Thyroid gland (tissue), 4 donors: ENCODE data around the gene WDR6.

Experiments
- POLR2A ChIP-seq, 2 donors: fragments of 450-650 bp; IDR thresholded peaks; one replicate each; pipeline ENCODE4 v1.6.1; 2017; ENCODE audit warnings: antibody characterized with exemption in 2 of 2, mild to moderate bottlenecking in 2 of 2, moderate library complexity in 1 of 2
- TF ChIP-seq, protein P1 (sequence below), 6 experiments: fragments of 200-600 bp in 3 of 6; fragments of 450-650 bp in 3 of 6; sonication (generic) in 3 of 6; IDR thresholded peaks; one replicate each; pipeline ENCODE4 v1.5.1; 2016 to 2019; ENCODE audit warnings: antibody characterized with exemption in 6 of 6, mild to moderate bottlenecking in 2 of 6, inconsistent platforms in 1 of 6, moderate library complexity in 1 of 6

DNA sequence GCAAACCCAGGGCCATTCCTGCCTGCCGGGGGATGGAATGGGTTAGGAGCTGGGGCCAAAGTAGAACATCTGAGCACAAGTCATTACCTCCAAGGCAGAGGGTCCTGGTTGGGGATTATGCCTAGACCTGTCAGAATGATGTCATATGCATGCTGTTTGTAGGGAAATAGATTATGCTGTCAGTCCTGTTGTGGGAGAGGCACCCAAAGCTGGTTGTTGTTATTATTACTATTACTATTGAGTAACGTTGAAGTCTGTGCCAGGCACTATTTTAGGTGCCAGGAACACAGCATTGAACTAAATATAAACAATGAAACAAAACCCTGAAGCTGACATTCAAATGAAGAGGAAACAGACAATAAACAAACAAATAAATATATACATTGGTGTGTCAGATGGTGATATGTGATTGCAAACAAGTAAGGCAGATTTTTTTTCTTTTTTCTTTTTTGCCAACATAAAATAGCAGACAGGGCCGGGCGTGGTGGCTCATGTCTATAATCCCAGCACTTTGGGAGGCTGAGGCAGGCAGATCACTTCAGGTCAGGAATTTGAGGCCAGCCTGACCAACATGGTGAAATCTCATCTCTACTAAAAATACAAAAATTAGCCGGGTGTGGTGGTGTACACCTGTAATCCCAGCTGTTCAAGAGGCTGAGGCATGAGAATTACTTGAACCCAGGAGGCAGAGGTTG is 15.2 kb upstream of the WDR6 start:
- TF ChIP-seq, protein P1, sequence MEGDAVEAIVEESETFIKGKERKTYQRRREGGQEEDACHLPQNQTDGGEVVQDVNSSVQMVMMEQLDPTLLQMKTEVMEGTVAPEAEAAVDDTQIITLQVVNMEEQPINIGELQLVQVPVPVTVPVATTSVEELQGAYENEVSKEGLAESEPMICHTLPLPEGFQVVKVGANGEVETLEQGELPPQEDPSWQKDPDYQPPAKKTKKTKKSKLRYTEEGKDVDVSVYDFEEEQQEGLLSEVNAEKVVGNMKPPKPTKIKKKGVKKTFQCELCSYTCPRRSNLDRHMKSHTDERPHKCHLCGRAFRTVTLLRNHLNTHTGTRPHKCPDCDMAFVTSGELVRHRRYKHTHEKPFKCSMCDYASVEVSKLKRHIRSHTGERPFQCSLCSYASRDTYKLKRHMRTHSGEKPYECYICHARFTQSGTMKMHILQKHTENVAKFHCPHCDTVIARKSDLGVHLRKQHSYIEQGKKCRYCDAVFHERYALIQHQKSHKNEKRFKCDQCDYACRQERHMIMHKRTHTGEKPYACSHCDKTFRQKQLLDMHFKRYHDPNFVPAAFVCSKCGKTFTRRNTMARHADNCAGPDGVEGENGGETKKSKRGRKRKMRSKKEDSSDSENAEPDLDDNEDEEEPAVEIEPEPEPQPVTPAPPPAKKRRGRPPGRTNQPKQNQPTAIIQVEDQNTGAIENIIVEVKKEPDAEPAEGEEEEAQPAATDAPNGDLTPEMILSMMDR (IDR thresholded peaks at IDR 0.05), result no peak
- TF ChIP-seq POLR2A (IDR thresholded peaks at IDR 0.05), result no peak
